ENCODE results near the gene HDAC4. TPM values are rescaled to one million over a fixed set of nuclear protein-coding genes. Genes with fewer than 3 reads are reported as not detected.

HDAC4 gene
- total and polyA plus RNA-seq, 2 of the 4 experiments (the other 2 are of a cell fraction) = 4.1 to 7.2 TPM

GRCh38 chr2:239263231-239263630 lies 137.6 kb downstream of the HDAC4 start (continued):
- no peak for TF ChIP-seq RAD21 (IDR thresholded peaks at IDR 0.05; ENCODE audit: low read length)
- TF ChIP-seq NFE2L2 (IDR thresholded peaks at IDR 0.05; ENCODE audit: low read depth, low read length) = no peak
- TF ChIP-seq BHLHE40 (IDR thresholded peaks at IDR 0.05; ENCODE audit: low read depth, low read length) = no peak
- TF ChIP-seq RCOR1 (IDR thresholded peaks at IDR 0.05; ENCODE audit: insufficient replicate concordance, low read length) = no peak
- TF ChIP-seq POLR2A (IDR thresholded peaks at IDR 0.05; ENCODE audit: low read depth, low read length) = no peak
- TF ChIP-seq SMC3 (IDR thresholded peaks at IDR 0.05; ENCODE audit: low read depth, low read length) = no peak

DNA sequence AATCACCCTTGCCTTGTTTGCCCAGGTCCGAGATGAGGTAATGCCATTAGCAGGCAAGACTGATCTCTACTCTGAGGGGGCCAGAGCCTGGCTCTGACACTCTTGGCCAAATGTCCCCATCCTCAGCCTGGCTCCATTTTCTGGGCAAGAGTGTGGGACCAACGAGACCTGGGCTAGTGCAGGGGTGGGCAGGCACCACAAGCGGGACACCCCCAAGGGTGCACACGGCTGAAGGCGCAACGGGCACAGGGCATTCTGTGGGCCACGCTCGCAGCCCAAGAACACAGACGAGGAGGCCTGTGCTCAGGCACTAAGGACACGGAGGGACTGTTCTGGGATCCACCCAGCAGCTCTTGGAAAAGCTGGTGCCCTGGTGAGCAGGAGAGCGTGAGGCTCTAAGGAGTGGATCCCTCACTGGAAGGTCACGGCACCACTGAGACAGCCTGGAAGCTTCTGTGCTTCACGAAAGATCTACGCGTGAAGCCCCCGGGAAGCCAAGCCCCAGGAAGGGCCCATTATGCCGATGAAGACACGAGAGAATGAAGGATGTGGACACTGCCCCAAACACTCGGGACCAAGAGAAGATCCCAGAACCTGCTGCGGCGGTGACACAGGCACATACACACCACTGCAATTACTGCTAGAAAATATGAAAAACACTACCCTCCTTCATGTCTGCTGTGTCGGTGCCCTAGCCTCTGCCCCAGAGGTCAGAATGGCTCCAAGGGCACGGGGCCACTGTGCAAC lies 138.2 kb downstream of the HDAC4 start:
- H3K9me3 ChIP-seq (ENCODE audit: control insufficient read depth, insufficient read depth, low read length) = no peaks in the 10 kb centered on the region; the same call in 1 of the 2 replicates
- ATAC-seq (ENCODE audit: low read depth) (no peak), DNase-seq (no peak)
- no peak overlapping the region for H2AK9ac ChIP-seq (replicated peaks; ENCODE audit: low read depth, low read length, poor library complexity)
- no TSS peak for BruUV-seq (replicated peaks)
- CTCF ChIA-PET = no interaction called here
- dilution Hi-C loops (cut with HindIII; ENCODE audit: low sequenced_read_pairs, unreplicated experiment) = no loop called here
- no peak overlapping the region for H2BK15ac ChIP-seq (ENCODE audit: low read depth, low read length)
- no peak overlapping the region for H2BK5ac ChIP-seq (ENCODE audit: low read depth, low read length, poor library complexity, severe bottlenecking)
- H3K27me3 ChIP-seq (ENCODE audit: control insufficient read depth, insufficient read depth, low read length) = no peaks in the 10 kb centered on the region
- 100% methylated on average over 9 of the region's 23 CpGs; no CpG with 5 or more reads in 1 of the 2 experiments for WGBS, 2 experiments (ENCODE audit: extremely low coverage in 2 of 2, insufficient read length in 1 of 2)
- H2BK20ac ChIP-seq (ENCODE audit: low read depth, low read length) = no peak overlapping the region; the same call in none of the 2 replicates
- H4K20me1 ChIP-seq (ENCODE audit: insufficient read depth, low read length) = peaks cover 3% of the 10 kb centered on the region; the same call in 1 of the 2 replicates
- H3K4me2 ChIP-seq (ENCODE audit: low read depth, low read length) = no peak overlapping the region
- no peaks in the 10 kb centered on the region for H3K36me3 ChIP-seq (ENCODE audit: control insufficient read depth, insufficient read depth, low read length)
- peaks cover 47% of the 10 kb centered on the region for H3K9me1 ChIP-seq (ENCODE audit: insufficient read depth, low read length)
- H2BK120ac ChIP-seq (ENCODE audit: low read depth, low read length) = no peak overlapping the region
- H4K5ac ChIP-seq (ENCODE audit: low read depth, low read length) = no peak overlapping the region; the same call in 1 of the 2 replicates
- H4K8ac ChIP-seq (ENCODE audit: low read depth in 2 of 2, low read length in 2 of 2) = peak overlapping the region in 1 of 2 experiments; percentile 1; a peak in 1 of 4 replicates
- H3K27ac ChIP-seq (ENCODE audit: insufficient read depth, low read length) = no peak overlapping the region
- peak overlapping the region; percentile 35; the same call in 1 of the 2 replicates for H3K4ac ChIP-seq (ENCODE audit: low read depth, low read length)
- peak overlapping the region; percentile 51; the same call in 1 of the 2 replicates for H2AK5ac ChIP-seq (ENCODE audit: low read depth, low read length)
- H4K91ac ChIP-seq (ENCODE audit: insufficient read depth, low read depth, low read length) = peak overlapping the region; percentile 54
- in situ Hi-C loops (cut with MboI; ENCODE audit: low sequenced_read_pairs) = no loop called here
- H3K18ac ChIP-seq (ENCODE audit: low read depth, low read length) = no peak overlapping the region
- no peak overlapping the region for H3K9ac ChIP-seq (ENCODE audit: low read depth, low read length)
- intact Hi-C loops (cut with micrococcal nuclease) = no loop called here
- peaks cover 46 to 95% of the 10 kb centered on the region in 2 experiments for H3K79me1 ChIP-seq (ENCODE audit: low read depth in 1 of 2, low read length in 2 of 2)
- peaks cover 42% of the 10 kb centered on the region for H3K4me1 ChIP-seq (ENCODE audit: control insufficient read depth, insufficient read depth, low read length)
- POLR2A ChIA-PET (ENCODE audit: unreplicated experiment) = no interaction called here
- no peak overlapping the region for H2AFZ ChIP-seq (replicated peaks; ENCODE audit: low read length, poor library complexity)
- no peak overlapping the region for H3K4me3 ChIP-seq (ENCODE audit: insufficient read depth, low read depth, low read length)
- H3K56ac ChIP-seq (ENCODE audit: extremely low read depth, insufficient read depth, low read length) = no peak overlapping the region
- H3K23ac ChIP-seq (ENCODE audit: low read depth, low read length) = no peak overlapping the region
- 0 out of 2 replicates have a peak overlapping the region, but pooled peaks have one; percentile 45 for H3K14ac ChIP-seq (replicated peaks; ENCODE audit: low read depth, low read length)
- TF ChIP-seq MXI1 (IDR thresholded peaks at IDR 0.05; ENCODE audit: borderline replicate concordance, low read depth, low read length) (no peak), MAZ (IDR thresholded peaks at IDR 0.05; ENCODE audit: borderline replicate concordance, low read depth, low read length) (no peak), CTCF (conservative IDR thresholded peaks at IDR 0.05; ENCODE audit: low read depth, low read length) (no peak), RAD21 (IDR thresholded peaks at IDR 0.05; ENCODE audit: low read length) (no peak), SMC3 (IDR thresholded peaks at IDR 0.05; ENCODE audit: low read depth, low read length) (no peak), POLR2A (IDR thresholded peaks at IDR 0.05; ENCODE audit: low read depth, low read length) (no peak), MAFK (IDR thresholded peaks at IDR 0.05; ENCODE audit: low read depth, low read length) (no peak), USF2 (IDR thresholded peaks at IDR 0.05; ENCODE audit: low read depth, low read length) (no peak), CHD1 (IDR thresholded peaks at IDR 0.05; ENCODE audit: low read depth, low read length) (no peak), BHLHE40 (IDR thresholded peaks at IDR 0.05; ENCODE audit: low read depth, low read length) (no peak)

Data from IMR-90 (cell line).